Smooth muscle cell (in vitro differentiated cells): Measurements from ENCODE around the gene RABGEF1. TPM values are rescaled to one million over a fixed set of nuclear protein-coding genes. Genes with fewer than 3 reads are reported as not detected.

Experiments used
- DNase-seq: peaks from one replicate; lab custom pipeline; 2025; ENCODE audit not compliant: unreplicated experiment; lab: John Stamatoyannopoulos, UW
- H2AFZ ChIP-seq: fragments of 200-600 bp; sonication (generic); 2 replicates; pipeline ENCODE4 v1.6.0; 2016; ENCODE audit warnings: antibody characterized with exemption, low read depth, mild to moderate bottlenecking
- H3F3A ChIP-seq: fragments of 200-600 bp; sonication (generic); 2 replicates; pipeline ENCODE4 v1.6.0; 2017; ENCODE audit warnings: antibody characterized with exemption, low read depth
- H3K27ac ChIP-seq: fragments of 200-600 bp; sonication (generic); 2 replicates; pipeline ENCODE4 v1.5.1; 2016; ENCODE audit warnings: low read depth, mild to moderate bottlenecking
- H3K27me3 ChIP-seq: fragments of 200-600 bp; sonication (generic); 2 replicates; pipeline ENCODE4 v1.6.1; 2016; ENCODE audit warnings: low read depth, mild to moderate bottlenecking
- H3K36me3 ChIP-seq: fragments of 200-600 bp; sonication (generic); 2 replicates; pipeline ENCODE4 v1.5.1; 2016; ENCODE audit warnings: low read depth
- H3K4me1 ChIP-seq: fragments of 200-600 bp; sonication (generic); 2 replicates; pipeline ENCODE4 v1.5.1; 2016; ENCODE audit warnings: low read depth
- H3K4me2 ChIP-seq: fragments of 200-600 bp; sonication (generic); 2 replicates; pipeline ENCODE4 v1.6.0; 2016; ENCODE audit warnings: mild to moderate bottlenecking
- H3K4me3 ChIP-seq: fragments of 200-600 bp; sonication (generic); 2 replicates; pipeline ENCODE4 v1.5.1; 2016; ENCODE audit warnings: mild to moderate bottlenecking
- H3K79me2 ChIP-seq: fragments of 200-600 bp; sonication (generic); 2 replicates; pipeline ENCODE4 v1.6.0; 2016; ENCODE audit warnings: low read depth, mild to moderate bottlenecking
- H3K9ac ChIP-seq: fragments of 200-600 bp; sonication (generic); 2 replicates; pipeline ENCODE4 v1.6.0; 2016; ENCODE audit warnings: low read depth
- H3K9me3 ChIP-seq: fragments of 200-600 bp; sonication (generic); replicated peaks from 2 replicates; pipeline ENCODE4 v1.5.1; 2016; ENCODE audit warnings: low read depth
- H4K20me1 ChIP-seq: fragments of 200-600 bp; sonication (generic); 2 replicates; pipeline ENCODE4 v1.6.0; 2016; ENCODE audit warnings: low read depth
- WGBS: methylation state at CpG from one replicate; pipeline ENCODE4 v1.1.7; 2016; ENCODE audit warnings: low lambda C conversion rate; 5-methylcytosine and 5-hydroxymethylcytosine counted together
- polyA plus RNA-seq: library from polyadenylated mRNA; unstranded; fragments of >200 nt; fragmentation: Nextera tagmentation; extraction: Ambion mirVana; gene quantifications from 2 replicates; pipeline ENCODE4 v1.2.1, GENCODE V29; 2016
- total RNA-seq: library from RNA; depleted of rRNA; stranded (reverse); fragments of >200 nt; gene quantifications from 2 replicates; pipeline ENCODE4 v1.2.3, GENCODE V29; 2014
- TF ChIP-seq, protein P1 (sequence below): fragments of 200-600 bp; sonication (generic); IDR thresholded peaks from 2 replicates; pipeline ENCODE4 v1.5.1; 2017; ENCODE audit warnings: borderline replicate concordance, mild to moderate bottlenecking, antibody characterized with exemption; ENCODE audit not compliant: insufficient read depth, poor library complexity, severe bottlenecking

Gene RABGEF1
- total and polyA plus RNA-seq, 2 experiments from 2014 or later: 18.8 to 34.9 TPM

DNA sequence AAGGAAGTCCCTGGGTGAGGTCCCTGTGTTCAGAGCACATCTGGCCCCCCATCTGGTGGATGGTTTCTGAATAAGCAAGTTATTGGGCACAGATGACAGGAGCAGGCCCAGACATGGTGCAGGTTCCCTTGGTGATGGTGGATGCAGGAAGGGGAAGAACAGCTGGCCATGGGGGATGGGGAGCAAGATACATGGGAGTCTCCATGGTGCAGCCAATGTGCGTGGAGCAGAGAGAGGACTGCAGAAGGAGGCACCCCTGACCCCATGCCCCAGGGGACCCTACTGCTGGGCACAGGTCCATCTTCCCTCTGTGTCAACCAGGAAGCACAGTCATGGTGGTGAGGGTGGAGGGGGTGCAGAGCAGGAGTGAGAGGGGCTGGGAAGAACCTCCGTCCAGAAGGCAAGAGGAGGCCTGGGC is 43.8 kb upstream of the RABGEF1 start:
- Histone ChIP-seq H3K79me2 (peaks cover under 1% of the 10 kb centered on the region), H3K36me3 (no peaks in the 10 kb centered on the region), H3K4me3 (no peak overlapping the region), H3K9me3 (no peaks in the 10 kb centered on the region), H4K20me1 (peaks cover 51% of the 10 kb centered on the region), H3K4me1 (no peaks in the 10 kb centered on the region), H3K9ac (no peak overlapping the region), H2AFZ (no peak overlapping the region), H3K27me3 (no peaks in the 10 kb centered on the region), H3K4me2 (no peak overlapping the region), H3F3A (no peaks in the 10 kb centered on the region), H3K27ac (no peak overlapping the region)
- TF ChIP-seq, protein P1, sequence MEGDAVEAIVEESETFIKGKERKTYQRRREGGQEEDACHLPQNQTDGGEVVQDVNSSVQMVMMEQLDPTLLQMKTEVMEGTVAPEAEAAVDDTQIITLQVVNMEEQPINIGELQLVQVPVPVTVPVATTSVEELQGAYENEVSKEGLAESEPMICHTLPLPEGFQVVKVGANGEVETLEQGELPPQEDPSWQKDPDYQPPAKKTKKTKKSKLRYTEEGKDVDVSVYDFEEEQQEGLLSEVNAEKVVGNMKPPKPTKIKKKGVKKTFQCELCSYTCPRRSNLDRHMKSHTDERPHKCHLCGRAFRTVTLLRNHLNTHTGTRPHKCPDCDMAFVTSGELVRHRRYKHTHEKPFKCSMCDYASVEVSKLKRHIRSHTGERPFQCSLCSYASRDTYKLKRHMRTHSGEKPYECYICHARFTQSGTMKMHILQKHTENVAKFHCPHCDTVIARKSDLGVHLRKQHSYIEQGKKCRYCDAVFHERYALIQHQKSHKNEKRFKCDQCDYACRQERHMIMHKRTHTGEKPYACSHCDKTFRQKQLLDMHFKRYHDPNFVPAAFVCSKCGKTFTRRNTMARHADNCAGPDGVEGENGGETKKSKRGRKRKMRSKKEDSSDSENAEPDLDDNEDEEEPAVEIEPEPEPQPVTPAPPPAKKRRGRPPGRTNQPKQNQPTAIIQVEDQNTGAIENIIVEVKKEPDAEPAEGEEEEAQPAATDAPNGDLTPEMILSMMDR: no peak
- DNase-seq: no peak
- WGBS: 94% methylated on average over 2 of the region's 2 CpGs

DNA sequence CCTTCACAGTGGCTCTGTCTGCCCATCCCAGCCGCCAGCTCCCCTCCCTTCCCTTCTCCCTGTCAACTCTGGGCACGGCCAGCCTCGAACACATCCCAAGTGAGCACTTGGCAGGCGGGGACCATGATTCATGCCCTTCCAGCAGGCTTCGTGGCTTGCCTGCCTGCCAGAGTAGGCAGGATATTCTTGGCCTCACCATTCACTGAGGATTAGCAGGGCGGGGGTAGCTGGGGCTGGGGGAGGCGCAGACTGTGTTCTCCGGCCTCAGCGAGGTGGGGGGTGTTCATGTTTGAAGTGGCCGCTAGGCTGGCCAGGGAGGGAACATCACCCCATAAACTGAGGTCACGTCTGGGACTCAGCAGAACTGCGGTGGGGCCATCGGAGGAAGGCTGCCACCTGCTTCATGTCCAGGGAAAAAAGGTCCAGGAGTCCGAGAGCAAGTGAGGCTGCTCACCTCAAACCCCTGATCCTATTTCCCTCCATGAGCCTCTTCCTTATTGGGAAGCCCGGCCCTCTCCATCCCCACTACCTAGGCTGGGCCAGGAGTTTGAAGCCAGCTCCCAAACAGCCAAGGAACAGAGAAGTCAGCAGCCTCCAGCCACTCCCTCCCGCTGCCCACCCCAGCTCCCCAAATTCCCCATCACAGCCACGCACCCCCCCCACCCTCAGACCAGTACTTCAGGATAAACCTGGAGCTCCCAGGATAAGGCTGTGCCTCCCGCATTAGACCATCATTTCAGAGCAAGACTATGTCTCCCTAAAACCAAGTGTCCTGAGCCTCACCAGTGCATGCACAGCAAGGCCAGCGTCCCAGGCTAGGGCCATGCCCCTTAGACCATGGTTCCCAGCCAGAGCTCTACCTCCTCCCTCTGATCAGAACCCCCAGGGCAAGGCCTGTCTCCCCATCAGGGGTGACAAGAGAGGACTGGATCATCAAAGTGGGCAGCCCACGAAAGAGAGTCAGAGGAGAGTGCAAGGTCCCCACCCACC is 42.8 kb upstream of the RABGEF1 start:
- no peaks in the 10 kb centered on the region for H3K4me1 ChIP-seq
- peaks cover 45% of the 10 kb centered on the region for H4K20me1 ChIP-seq
- no peaks in the 10 kb centered on the region for H3K27me3 ChIP-seq
- TF ChIP-seq, protein P1: no peak
- H3K4me2 ChIP-seq: no peak overlapping the region
- H3K36me3 ChIP-seq: no peaks in the 10 kb centered on the region
- no peak for DNase-seq
- no peaks in the 10 kb centered on the region for H3K9me3 ChIP-seq
- WGBS: 67% methylated on average over 17 of the region's 20 CpGs
- H3K79me2 ChIP-seq: no peaks in the 10 kb centered on the region
- H3K9ac ChIP-seq: no peak overlapping the region
- H3K27ac ChIP-seq: no peak overlapping the region
- no peak overlapping the region for H2AFZ ChIP-seq
- no peak overlapping the region for H3K4me3 ChIP-seq
- no peaks in the 10 kb centered on the region for H3F3A ChIP-seq

DNA sequence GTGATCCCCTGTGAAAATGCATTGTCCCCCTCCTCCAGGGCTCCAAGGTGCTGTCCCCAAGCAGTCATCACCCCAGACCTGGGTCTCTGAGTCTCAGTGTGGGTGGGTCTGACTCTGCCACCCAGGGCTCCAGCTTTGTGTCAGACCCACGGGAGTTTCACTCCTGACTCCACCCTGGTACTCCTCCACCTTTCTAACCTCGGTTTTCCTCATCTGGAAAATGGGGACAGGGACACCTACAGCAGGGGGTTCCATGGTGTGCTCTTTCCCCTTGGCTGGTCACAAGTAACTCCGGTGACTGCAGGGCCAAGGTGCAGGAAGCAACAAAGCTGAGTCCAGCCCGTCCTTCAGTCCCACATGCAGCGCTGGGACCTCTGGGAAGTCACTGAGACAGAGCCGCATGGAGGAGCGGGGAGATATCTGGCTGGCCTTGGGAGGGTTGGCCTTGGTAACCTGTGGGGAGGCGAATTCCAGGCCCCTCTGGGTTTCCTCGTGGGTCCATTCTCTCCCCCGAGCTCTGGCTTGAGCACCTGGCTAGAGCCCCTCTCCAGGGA is 41.8 kb upstream of the RABGEF1 start:
- Histone ChIP-seq H3K9me3 (no peaks in the 10 kb centered on the region), H3K4me2 (no peak overlapping the region), H3K79me2 (no peaks in the 10 kb centered on the region), H4K20me1 (peaks cover 45% of the 10 kb centered on the region), H3K27ac (no peak overlapping the region), H3K27me3 (no peaks in the 10 kb centered on the region), H3K36me3 (no peaks in the 10 kb centered on the region), H3F3A (no peaks in the 10 kb centered on the region), H3K4me3 (no peak overlapping the region), H3K9ac (no peak overlapping the region), H3K4me1 (no peaks in the 10 kb centered on the region), H2AFZ (no peak overlapping the region)
- 93% methylated on average over 10 of the region's 10 CpGs for WGBS
- TF ChIP-seq, protein P1: no peak
- DNase-seq: no peak
